GM18526 (cell line): Measurements from ENCODE around the gene TFF3.

Source experiments
- POLR2A ChIP-seq: IDR thresholded peaks from 3 replicates; pipeline ENCODE4 v1.6.1; 2011; ENCODE audit not compliant: insufficient read length; ENCODE audit errors: extremely low read depth

Gene TFF3

DNA sequence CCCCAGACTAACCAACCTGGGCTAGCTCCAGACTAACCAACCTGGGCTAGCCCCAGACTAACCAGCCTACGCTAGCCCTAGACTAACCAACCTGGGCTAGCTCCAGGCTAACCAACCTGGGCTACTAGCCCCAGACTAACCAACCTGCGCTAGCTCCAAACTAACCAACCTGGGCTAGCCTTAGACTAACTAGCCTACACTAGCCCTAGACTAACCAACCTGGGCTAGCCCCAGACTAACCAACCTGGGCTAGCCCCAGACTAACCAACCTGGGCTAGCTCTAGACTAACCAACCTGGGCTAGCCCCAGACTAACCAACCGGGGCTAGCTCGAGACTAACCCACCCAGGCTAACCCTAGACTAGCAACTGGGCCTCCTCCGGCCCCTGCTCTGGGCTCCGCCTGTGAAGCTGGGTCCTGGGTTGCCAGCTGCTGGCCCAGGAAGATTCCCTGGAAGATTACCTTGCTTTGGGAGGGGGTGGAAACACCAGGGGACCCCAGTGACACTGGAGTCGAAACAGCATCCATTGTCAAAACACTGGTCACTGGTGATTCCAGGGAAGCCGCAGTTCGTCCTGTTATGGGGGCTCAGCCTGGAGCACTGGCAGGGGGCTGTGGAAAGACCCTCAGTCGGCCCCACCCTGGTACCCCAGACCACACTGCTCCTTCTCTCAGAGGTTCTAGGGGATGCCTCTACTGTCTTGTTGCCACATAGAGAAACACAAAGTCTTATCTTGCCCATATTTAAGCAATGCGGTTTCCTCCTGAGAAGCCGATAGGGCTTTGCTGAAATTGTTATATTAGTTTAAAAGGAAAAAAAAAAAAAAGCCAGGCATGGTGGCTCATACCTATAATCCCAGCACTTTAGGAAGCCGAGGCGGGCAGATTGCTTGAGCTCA lies 34.5 kb upstream of the TFF3 start:
- no peak for TF ChIP-seq POLR2A

- no peak for TF ChIP-seq POLR2A
Observed at GRCh38 chr21:42348762-42349161, 33.6 kb upstream of the TFF3 start.

DNA sequence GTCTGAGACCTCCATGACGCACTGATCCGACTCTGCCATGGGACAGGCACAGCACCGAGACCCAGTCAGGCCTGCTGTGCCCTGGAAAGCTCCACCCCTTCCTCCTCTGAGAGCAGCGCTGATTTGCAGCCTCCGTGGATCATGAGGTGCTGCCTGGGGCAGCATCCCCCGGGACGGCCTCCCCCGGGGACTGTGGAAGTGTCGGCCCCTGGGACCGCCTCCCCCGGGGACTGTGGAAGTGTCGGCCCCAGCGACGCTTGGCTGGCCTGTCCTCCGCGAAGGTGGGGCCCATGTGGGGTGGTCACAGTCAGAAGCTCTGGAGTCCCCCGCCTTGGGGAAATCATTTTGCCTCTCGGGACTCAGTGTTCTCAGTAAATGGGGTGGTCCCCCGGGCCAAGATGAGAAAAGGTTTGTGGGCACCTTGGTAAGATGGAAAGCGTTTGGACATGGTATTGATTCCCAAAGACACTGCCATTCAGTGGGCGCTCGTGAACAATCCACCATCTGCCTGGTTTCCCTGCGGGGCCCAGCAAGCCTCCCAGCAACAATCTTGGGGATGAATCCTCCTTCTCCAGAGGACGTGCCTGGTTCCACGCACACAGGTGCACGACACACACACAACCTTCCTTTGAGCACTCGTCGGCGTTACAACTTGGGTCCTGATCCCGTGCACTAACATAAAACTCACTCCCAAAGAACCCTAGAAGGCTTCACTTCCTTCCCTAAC lies 32.6 kb upstream of the TFF3 start:
- no peak for TF ChIP-seq POLR2A

DNA sequence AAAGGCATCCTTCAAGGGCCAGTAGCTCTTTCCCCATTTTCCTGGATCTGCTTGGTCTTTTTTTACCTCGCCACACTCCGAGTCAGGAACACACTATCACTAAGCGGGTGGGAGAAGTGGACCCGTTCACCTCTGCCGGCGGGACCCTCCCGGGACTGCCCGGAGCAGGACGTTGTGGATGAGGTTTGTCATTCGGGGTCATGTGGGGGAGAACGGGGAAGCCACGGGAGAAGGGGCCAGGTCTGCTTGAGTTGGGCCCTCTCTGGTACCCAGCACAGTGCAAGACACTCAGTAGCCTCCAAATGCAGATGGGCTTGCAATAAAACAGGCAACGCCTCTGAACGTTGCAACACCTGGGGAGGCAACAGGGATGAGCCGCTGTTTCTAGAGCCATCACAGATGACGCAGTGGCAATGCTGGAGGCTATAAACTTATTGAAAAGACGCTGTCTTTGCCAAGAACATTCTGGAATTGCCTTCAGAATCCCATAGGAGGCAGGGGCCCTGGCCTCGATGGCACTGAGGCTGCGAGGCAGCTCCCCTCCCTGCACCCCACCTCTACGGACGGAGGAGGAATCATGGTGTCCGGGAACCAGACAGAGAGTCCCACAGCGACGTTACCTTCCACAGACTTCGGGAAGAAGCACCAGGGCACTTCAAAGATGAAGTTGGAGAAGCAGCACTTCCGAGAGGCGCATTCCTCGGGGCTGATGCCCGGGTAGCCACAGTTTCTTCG lies 31.8 kb upstream of the TFF3 start:
- TF ChIP-seq POLR2A: no peak

- TF ChIP-seq POLR2A: no peak
Observed at GRCh38 chr21:42346441-42346840, 31.2 kb upstream of the TFF3 start.

DNA sequence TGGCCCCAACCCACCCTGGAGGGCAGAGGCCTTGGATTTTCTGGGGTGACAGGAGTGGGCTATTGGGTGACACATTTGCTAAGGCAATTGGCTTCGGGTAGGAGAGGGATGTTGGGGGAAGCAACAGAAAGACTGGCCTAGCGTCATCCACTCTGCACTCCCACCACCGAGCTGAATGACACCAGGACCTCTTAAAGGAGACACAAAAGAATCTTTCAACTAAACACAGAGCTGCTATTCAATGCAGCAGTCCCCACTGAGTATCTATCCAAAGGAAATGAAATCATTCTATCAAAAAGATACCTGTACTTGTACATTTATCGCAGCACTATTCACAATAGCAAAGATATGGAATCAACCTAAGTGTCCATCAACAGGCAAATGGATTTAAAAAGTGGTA lies 29.4 kb upstream of the TFF3 start:
- no peak for TF ChIP-seq POLR2A

GRCh38 chr21:42343963-42344510 lies 28.8 kb upstream of the TFF3 start:
- no peak for TF ChIP-seq POLR2A

GRCh38 chr21:42343556-42343955 lies 28.3 kb upstream of the TFF3 start:
- TF ChIP-seq POLR2A: no peak

GRCh38 chr21:42343101-42343500 lies 27.9 kb upstream of the TFF3 start:
- no peak for TF ChIP-seq POLR2A

DNA sequence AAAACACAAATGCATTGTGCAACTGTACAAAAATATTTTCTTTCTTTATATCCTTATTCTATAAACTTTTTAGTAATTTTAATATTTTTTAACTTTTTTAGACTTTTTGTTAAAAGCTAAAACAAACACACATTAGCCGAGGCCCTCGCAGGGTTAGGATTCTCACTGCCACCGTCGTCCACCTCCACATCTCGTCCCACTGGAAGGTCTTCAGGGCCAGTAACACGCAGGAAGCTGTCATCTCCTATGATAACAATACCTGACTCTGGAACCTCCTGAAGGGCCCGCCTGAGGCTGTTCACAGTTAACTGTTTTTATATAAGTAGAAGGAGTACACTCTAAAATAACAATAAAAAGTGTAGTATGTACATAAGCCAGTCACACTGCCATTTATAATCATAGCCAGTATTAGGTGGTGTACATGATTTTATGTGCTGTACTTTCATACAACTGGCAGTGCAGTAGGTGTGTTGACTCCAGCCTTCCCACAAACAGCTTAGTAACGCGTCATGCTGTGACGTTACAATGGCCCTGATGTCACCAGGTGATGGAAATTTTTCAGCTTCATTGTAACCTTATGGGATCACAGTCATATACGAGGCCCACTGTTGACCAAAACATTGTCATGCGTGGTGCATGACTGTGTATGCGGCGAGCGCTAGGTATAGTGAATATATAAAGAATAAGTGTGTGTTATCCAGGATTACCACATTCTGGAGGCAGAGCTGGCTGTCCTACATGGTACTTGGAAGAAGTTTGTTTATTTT lies 26.8 kb upstream of the TFF3 start:
- TF ChIP-seq POLR2A: no peak

DNA sequence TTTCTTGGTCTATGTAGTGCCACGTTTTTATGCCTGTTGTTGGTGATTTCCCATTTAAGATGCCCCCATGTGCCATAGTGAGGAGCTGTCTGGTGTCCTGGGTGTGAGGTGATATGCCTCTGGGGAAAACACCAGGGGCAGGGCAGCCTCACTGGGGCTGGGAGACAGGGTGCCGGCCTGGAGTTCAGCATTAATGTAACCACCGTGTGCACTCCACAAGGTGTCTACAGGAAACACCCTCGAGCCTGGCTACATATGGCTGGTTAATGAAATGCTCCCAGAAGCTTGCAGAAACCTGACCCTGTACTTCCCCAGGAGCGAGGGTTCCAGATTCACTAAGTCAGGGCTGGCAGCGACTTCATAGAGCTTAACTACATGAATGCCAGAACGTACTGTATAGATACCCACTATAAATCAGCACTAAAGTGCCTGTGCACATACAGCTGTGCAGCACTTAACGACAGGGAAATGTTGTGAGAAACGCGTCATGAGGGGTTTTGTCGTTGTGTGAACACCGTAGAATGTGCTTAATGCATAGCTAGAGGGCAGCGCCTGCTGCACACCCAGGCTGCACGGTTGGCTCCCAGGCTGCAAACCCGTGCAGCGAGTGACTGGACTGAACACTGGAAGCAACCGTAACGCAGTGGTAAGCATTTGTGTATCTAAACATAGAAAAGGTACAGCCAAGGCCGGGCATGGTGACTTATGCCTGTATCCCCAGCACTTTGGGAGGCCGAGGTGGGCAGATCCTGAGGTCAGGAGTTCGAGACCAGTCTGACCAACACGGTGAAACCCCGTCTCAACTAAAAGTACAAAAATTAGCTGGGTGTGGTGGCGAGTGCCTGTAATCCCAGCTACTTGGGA lies 25.2 kb upstream of the TFF3 start:
- TF ChIP-seq POLR2A: no peak

GRCh38 chr21:42338729-42339715 lies 23.8 kb upstream of the TFF3 start:
- no peak for TF ChIP-seq POLR2A
